ENCODE measurements around the gene R3HCC1L.

GRCh38 chr10:98270786-98271185 lies 136.3 kb downstream of the R3HCC1L start:
- TF ChIP-seq, protein P1, sequence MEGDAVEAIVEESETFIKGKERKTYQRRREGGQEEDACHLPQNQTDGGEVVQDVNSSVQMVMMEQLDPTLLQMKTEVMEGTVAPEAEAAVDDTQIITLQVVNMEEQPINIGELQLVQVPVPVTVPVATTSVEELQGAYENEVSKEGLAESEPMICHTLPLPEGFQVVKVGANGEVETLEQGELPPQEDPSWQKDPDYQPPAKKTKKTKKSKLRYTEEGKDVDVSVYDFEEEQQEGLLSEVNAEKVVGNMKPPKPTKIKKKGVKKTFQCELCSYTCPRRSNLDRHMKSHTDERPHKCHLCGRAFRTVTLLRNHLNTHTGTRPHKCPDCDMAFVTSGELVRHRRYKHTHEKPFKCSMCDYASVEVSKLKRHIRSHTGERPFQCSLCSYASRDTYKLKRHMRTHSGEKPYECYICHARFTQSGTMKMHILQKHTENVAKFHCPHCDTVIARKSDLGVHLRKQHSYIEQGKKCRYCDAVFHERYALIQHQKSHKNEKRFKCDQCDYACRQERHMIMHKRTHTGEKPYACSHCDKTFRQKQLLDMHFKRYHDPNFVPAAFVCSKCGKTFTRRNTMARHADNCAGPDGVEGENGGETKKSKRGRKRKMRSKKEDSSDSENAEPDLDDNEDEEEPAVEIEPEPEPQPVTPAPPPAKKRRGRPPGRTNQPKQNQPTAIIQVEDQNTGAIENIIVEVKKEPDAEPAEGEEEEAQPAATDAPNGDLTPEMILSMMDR (IDR thresholded peaks at IDR 0.05) = no peak
- TF ChIP-seq POLR2A (IDR thresholded peaks at IDR 0.05) (no peak), POLR2AphosphoS5 (IDR thresholded peaks at IDR 0.05; ENCODE audit: insufficient read depth in 1 of 2, low read depth in 1 of 2) (no peak)
